H9 (cell line): ENCODE measurements around the gene GALNT2. TPM values are rescaled to one million over a fixed set of nuclear protein-coding genes. Genes with fewer than 3 reads are reported as not detected.

Experiments used
- DNase-seq: peaks from one replicate; pipeline ENCODE4 v3.0.0-alpha.2; 2017
- H2AFZ ChIP-seq: one replicate; pipeline ENCODE4 v1.6.1; 2013; ENCODE audit warnings: mild to moderate bottlenecking, low read length, control low read depth, moderate library complexity
- H2AK5ac ChIP-seq: 2 replicates; pipeline ENCODE4 v1.6.1; 2013; ENCODE audit warnings: low read length, control low read depth, mixed read lengths; ENCODE audit not compliant: insufficient read length
- H2BK120ac ChIP-seq: one replicate; pipeline ENCODE4 v1.6.1; 2013; ENCODE audit warnings: low read depth, mild to moderate bottlenecking, low read length, control low read depth, inconsistent platforms; ENCODE audit not compliant: poor library complexity, severe bottlenecking
- H2BK12ac ChIP-seq: 2 replicates; pipeline ENCODE4 v1.6.1; 2013; ENCODE audit warnings: low read length, control low read depth, mixed read lengths, low read depth; ENCODE audit not compliant: insufficient read length
- H2BK15ac ChIP-seq: 2 replicates; pipeline ENCODE4 v1.6.1; 2013; ENCODE audit warnings: low read depth, low read length, control low read depth
- H2BK20ac ChIP-seq: one replicate; pipeline ENCODE4 v1.6.1; 2013; ENCODE audit warnings: low read depth, mild to moderate bottlenecking, low read length, control low read depth, inconsistent platforms; ENCODE audit not compliant: poor library complexity, severe bottlenecking
- H2BK5ac ChIP-seq: 2 replicates; pipeline ENCODE4 v1.6.1; 2013; ENCODE audit warnings: low read length, control low read depth, mixed read lengths; ENCODE audit not compliant: insufficient read length
- H3K14ac ChIP-seq: 2 replicates; pipeline ENCODE4 v1.6.1; 2013; ENCODE audit warnings: low read length, control low read depth; ENCODE audit not compliant: insufficient read depth
- H3K18ac ChIP-seq: 2 replicates; pipeline ENCODE4 v1.6.1; 2013; ENCODE audit warnings: low read depth, mild to moderate bottlenecking, mixed read lengths, low read length, control low read depth; ENCODE audit not compliant: insufficient read length
- H3K23ac ChIP-seq: 2 replicates; pipeline ENCODE4 v1.6.1; 2013; ENCODE audit warnings: low read length, control low read depth, mixed read lengths, low read depth; ENCODE audit not compliant: insufficient read length
- H3K23me2 ChIP-seq: 2 replicates; pipeline ENCODE4 v1.6.1; 2013; ENCODE audit warnings: low read depth, mild to moderate bottlenecking, mixed read lengths, low read length, control low read depth; ENCODE audit not compliant: insufficient read length, poor library complexity, severe bottlenecking
- H3K27ac ChIP-seq: 2 replicates; pipeline ENCODE4 v1.5.1; 2013; ENCODE audit warnings: low read length, control low read depth, mixed read lengths, low read depth; ENCODE audit not compliant: insufficient read length
- H3K27me3 ChIP-seq: 2 replicates; pipeline ENCODE4 v1.6.1; 2013; ENCODE audit warnings: low read length, control low read depth, inconsistent platforms; ENCODE audit not compliant: insufficient read depth
- H3K4ac ChIP-seq: 2 replicates; pipeline ENCODE4 v1.6.1; 2013; ENCODE audit warnings: low read depth, mild to moderate bottlenecking, control low read depth, inconsistent platforms, low read length, moderate library complexity
- H3K4me1 ChIP-seq: 2 replicates; pipeline ENCODE4 v1.6.1; 2013; ENCODE audit warnings: low read length, control low read depth, inconsistent platforms; ENCODE audit not compliant: insufficient read depth
- H3K4me2 ChIP-seq: 2 replicates; pipeline ENCODE4 v1.6.1; 2013; ENCODE audit warnings: low read length, control low read depth, mixed read lengths; ENCODE audit not compliant: insufficient read length, insufficient read depth
- H3K56ac ChIP-seq: 2 replicates; pipeline ENCODE4 v1.6.1; 2013; ENCODE audit warnings: low read depth, mild to moderate bottlenecking, mixed read lengths, low read length, control low read depth; ENCODE audit not compliant: insufficient read length
- H3K79me1 ChIP-seq: 2 replicates; pipeline ENCODE4 v1.6.1; 2013; ENCODE audit warnings: low read depth, mild to moderate bottlenecking, moderate library complexity, low read length, control low read depth, inconsistent platforms; ENCODE audit not compliant: insufficient read depth, poor library complexity, severe bottlenecking
- H3K79me2 ChIP-seq: 2 replicates; pipeline ENCODE4 v1.6.1; 2013; ENCODE audit warnings: low read length, control low read depth, inconsistent platforms; ENCODE audit not compliant: insufficient read depth
- H3K9ac ChIP-seq: 2 replicates; pipeline ENCODE4 v1.6.1; 2013; ENCODE audit warnings: low read length, control low read depth, mixed read lengths; ENCODE audit not compliant: insufficient read length; ENCODE audit errors: extremely low read depth
- H3K9me3 ChIP-seq: one replicate; pipeline ENCODE4 v1.6.1; 2013; ENCODE audit warnings: low read depth, low read length, inconsistent platforms; ENCODE audit not compliant: control insufficient read depth
- H3T11ph ChIP-seq: one replicate; pipeline ENCODE4 v1.6.1; 2013; ENCODE audit warnings: mild to moderate bottlenecking, low read length, control low read depth, inconsistent platforms
- H4K20me1 ChIP-seq: one replicate; pipeline ENCODE4 v1.6.1; 2013; ENCODE audit not compliant: control insufficient read depth, insufficient read length, insufficient read depth
- H4K5ac ChIP-seq: 2 replicates; pipeline ENCODE4 v1.6.1; 2013; ENCODE audit warnings: low read depth, mild to moderate bottlenecking, mixed read lengths, low read length, control low read depth; ENCODE audit not compliant: insufficient read length
- H4K8ac ChIP-seq: replicated peaks from 2 replicates; pipeline ENCODE4 v1.6.1; 2013; ENCODE audit warnings: low read length, control low read depth, mixed read lengths, low read depth; ENCODE audit not compliant: insufficient read length
- H4K91ac ChIP-seq: 2 replicates; pipeline ENCODE4 v1.6.1; 2013; ENCODE audit warnings: low read depth, mild to moderate bottlenecking, moderate library complexity, mixed read lengths, low read length, control low read depth; ENCODE audit not compliant: insufficient read length
- H3K27ac Mint-ChIP-seq, 3 experiments: 2 replicates in 2 of 3; 3 replicates in 1 of 3; pipeline ENCODE4 v1.8.0; 2020 to 2021; ENCODE audit warnings: mixed read lengths in 3 of 3, mild to moderate bottlenecking in 1 of 3, moderate library complexity in 1 of 3
- H3K27me3 Mint-ChIP-seq: 2 replicates; pipeline ENCODE4 v1.8.0; 2021; ENCODE audit warnings: low read depth, mild to moderate bottlenecking, moderate library complexity, mixed read lengths
- H3K36me3 Mint-ChIP-seq, 3 experiments: 2 replicates in 2 of 3; 3 replicates in 1 of 3; pipeline ENCODE4 v1.8.0; 2020 to 2021; ENCODE audit warnings: low read depth in 3 of 3, mixed read lengths in 3 of 3; ENCODE audit not compliant: insufficient read depth in 1 of 3
- H3K4me1 Mint-ChIP-seq, 2 experiments: 2 replicates each; pipeline ENCODE4 v1.8.0; 2020; ENCODE audit warnings: mixed read lengths in 2 of 2
- H3K4me3 Mint-ChIP-seq, 2 experiments: 2 replicates in 1 of 2; 3 replicates in 1 of 2; pipeline ENCODE4 v1.8.0; 2020 to 2021; ENCODE audit warnings: mild to moderate bottlenecking in 2 of 2, mixed read lengths in 2 of 2, moderate library complexity in 1 of 2
- H3K9me3 Mint-ChIP-seq, 2 experiments: 2 replicates in 1 of 2; 3 replicates in 1 of 2; pipeline ENCODE4 v1.8.0; 2020; ENCODE audit warnings: mild to moderate bottlenecking in 2 of 2, mixed read lengths in 2 of 2, moderate library complexity in 1 of 2
- WGBS: extraction: QIAGEN DNeasy Blood & Tissue Kit; methylation state at CpG from one replicate; pipeline ENCODE4 v1.1.7; 2013; ENCODE audit warnings: missing lambda C conversion rate, low lambda C conversion rate, mixed read lengths; ENCODE audit not compliant: insufficient read length; ENCODE audit errors: extremely low coverage; 5-methylcytosine and 5-hydroxymethylcytosine counted together
- total RNA-seq: library from RNA; stranded (reverse); gene quantifications from 2 replicates; pipeline ENCODE4 v1.2.1, GENCODE V29; 2021
- TF ChIP-seq, protein P1 (sequence below): fragments of 200-600 bp; sonication (generic); conservative IDR thresholded peaks from 3 replicates; pipeline ENCODE4 v1.8.0; 2021; ENCODE audit warnings: antibody characterized with exemption, mild to moderate bottlenecking

Gene GALNT2
- total RNA-seq, 1 experiment from 2014 or later, result 57.6 TPM

GRCh38 chr1:230321341-230321740 lies 254.3 kb downstream of the GALNT2 start:
- Histone ChIP-seq H2BK5ac (no peak overlapping the region), H3K23me2 (no peaks in the 10 kb centered on the region), H2BK20ac (no peak overlapping the region), H3K14ac (no peak overlapping the region), H3K18ac (no peak overlapping the region), H3K79me1 (no peaks in the 10 kb centered on the region), H4K20me1 (peaks cover 4% of the 10 kb centered on the region), H3T11ph (no peak overlapping the region), H2AK5ac (no peak overlapping the region), H4K5ac (no peak overlapping the region), H2BK15ac (no peak overlapping the region), H3K9me3 (no peaks in the 10 kb centered on the region), H3K27me3 (no peaks in the 10 kb centered on the region), H3K23ac (no peak overlapping the region), H3K4me1 (no peaks in the 10 kb centered on the region), H2AFZ (no peak overlapping the region), H3K56ac (no peak overlapping the region), H3K4ac (no peak overlapping the region), H3K4me2 (no peak overlapping the region), H4K8ac (no peak overlapping the region), H3K27ac (no peak overlapping the region), H4K91ac (no peak overlapping the region), H2BK12ac (no peak overlapping the region), H2BK120ac (no peak overlapping the region), H3K79me2 (no peaks in the 10 kb centered on the region), H3K9ac (no peak overlapping the region)
- no peak for DNase-seq
- Mint-ChIP-seq H3K27ac (no peak overlapping the region), H3K9me3 (no peaks in the 10 kb centered on the region; a peak in 1 of 5 replicates), H3K36me3 (peaks cover 32 to 51% (median 48%) of the 10 kb centered on the region in 3 experiments), H3K4me3 (no peak overlapping the region), H3K4me1 (no peaks in the 10 kb centered on the region), H3K27me3 (no peaks in the 10 kb centered on the region; the same call in 1 of the 2 replicates)
- WGBS, result no CpG with 5 or more reads among the region's 9 CpGs
- TF ChIP-seq, protein P1, sequence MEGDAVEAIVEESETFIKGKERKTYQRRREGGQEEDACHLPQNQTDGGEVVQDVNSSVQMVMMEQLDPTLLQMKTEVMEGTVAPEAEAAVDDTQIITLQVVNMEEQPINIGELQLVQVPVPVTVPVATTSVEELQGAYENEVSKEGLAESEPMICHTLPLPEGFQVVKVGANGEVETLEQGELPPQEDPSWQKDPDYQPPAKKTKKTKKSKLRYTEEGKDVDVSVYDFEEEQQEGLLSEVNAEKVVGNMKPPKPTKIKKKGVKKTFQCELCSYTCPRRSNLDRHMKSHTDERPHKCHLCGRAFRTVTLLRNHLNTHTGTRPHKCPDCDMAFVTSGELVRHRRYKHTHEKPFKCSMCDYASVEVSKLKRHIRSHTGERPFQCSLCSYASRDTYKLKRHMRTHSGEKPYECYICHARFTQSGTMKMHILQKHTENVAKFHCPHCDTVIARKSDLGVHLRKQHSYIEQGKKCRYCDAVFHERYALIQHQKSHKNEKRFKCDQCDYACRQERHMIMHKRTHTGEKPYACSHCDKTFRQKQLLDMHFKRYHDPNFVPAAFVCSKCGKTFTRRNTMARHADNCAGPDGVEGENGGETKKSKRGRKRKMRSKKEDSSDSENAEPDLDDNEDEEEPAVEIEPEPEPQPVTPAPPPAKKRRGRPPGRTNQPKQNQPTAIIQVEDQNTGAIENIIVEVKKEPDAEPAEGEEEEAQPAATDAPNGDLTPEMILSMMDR, result no peak
